ENCODE results near the gene ITGB7. TPM values are rescaled to one million over a fixed set of nuclear protein-coding genes. Genes with fewer than 3 reads are reported as not detected.
A peak's percentile ranks its signal among the peaks of the same experiment; 100 is the strongest.

The ITGB7 gene
- total RNA-seq, 4 donors from 2014 or later: 1.1 to 1.8 (median 1.4) TPM

DNA sequence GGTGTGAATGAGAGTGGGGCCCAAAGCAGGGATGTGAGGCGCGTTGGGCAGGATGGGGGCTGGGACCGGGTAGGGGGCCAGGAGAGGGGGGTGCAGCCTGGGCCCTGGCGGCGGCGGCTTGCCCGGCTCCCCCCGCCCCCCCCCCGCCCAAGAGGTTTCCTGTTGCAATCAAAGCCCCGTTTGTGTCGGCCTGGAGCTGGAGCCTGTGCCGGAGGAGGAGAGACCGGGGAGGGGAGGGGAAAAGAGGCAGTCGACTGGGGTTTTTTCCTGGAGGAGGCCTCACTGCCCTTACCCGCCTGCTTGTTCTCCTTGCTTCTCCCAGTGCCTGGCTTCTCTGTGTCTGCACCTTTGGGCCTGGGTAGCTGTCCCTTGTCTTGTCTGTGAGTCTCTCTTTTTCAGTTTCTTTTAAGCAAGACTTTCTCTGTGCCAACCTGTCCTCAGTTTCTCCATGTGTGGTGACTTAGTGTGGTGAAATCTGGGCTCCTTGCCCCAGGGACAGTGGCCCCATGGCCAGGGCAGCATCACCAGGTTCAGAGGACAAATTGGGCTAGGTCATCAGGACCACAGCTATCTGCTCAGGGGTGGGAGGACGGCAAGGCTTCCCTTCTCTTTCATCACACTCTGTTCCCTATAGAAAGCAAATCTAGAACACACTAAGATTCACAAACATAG lies 16.5 kb upstream of the ITGB7 start:
- no peaks in the 10 kb centered on the region for H3K9me3 ChIP-seq
- H3K4me3 ChIP-seq: peak overlapping the region in 1 of 4 donors; percentile 18
- H3K4me1 ChIP-seq: peaks cover 43 to 82% (median 78%) of the 10 kb centered on the region in 4 donors
- intact Hi-C loops (cut with DNase I): no loop called here
- no peak for DNase-seq (ENCODE audit: extremely low spot score)
- no peak for TF ChIP-seq POLR2A (IDR thresholded peaks at IDR 0.05; ENCODE audit: low read depth)
- TF ChIP-seq POLR2AphosphoS5 (IDR thresholded peaks at IDR 0.05): no peak
- no peak for TF ChIP-seq EP300 (IDR thresholded peaks at IDR 0.05)
- TF ChIP-seq, protein P1, sequence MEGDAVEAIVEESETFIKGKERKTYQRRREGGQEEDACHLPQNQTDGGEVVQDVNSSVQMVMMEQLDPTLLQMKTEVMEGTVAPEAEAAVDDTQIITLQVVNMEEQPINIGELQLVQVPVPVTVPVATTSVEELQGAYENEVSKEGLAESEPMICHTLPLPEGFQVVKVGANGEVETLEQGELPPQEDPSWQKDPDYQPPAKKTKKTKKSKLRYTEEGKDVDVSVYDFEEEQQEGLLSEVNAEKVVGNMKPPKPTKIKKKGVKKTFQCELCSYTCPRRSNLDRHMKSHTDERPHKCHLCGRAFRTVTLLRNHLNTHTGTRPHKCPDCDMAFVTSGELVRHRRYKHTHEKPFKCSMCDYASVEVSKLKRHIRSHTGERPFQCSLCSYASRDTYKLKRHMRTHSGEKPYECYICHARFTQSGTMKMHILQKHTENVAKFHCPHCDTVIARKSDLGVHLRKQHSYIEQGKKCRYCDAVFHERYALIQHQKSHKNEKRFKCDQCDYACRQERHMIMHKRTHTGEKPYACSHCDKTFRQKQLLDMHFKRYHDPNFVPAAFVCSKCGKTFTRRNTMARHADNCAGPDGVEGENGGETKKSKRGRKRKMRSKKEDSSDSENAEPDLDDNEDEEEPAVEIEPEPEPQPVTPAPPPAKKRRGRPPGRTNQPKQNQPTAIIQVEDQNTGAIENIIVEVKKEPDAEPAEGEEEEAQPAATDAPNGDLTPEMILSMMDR (IDR thresholded peaks at IDR 0.05): no peak
- peaks cover 0 to 23% (median 6%) of the 10 kb centered on the region in 4 donors for H3K36me3 ChIP-seq
- H3K27me3 ChIP-seq: no peaks in the 10 kb centered on the region
- WGBS: 15% methylated on average over 16 of the region's 16 CpGs
- peak overlapping the region; percentile 96 to 99 (median 98) for H3K27ac ChIP-seq (replicated peaks in 1 of 4)

DNA sequence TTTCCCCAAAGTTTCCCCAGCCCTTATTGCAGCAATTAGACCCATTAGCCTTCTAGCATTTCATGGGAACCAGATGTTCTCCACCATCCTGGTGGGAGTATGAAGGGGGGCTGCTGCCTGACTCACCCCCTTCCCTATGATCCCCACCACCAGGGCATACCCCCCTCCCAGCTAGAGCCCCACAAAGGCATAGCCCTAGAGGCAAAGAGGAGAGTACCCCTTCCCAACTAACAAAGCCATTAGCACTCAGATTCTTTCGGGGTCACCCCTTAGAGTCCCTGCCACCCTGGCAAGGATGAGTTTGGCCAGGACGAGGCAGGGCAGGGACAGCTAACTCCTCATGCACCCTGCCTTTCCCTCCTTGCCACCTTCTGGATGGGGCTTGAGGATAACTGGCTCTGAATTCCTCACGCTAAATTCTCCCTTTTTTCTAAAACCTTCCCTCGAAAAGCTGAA lies 15.8 kb upstream of the ITGB7 start:
- intact Hi-C loops (cut with DNase I): no loop called here
- WGBS: 38% methylated on average over 4 of the region's 4 CpGs

DNA sequence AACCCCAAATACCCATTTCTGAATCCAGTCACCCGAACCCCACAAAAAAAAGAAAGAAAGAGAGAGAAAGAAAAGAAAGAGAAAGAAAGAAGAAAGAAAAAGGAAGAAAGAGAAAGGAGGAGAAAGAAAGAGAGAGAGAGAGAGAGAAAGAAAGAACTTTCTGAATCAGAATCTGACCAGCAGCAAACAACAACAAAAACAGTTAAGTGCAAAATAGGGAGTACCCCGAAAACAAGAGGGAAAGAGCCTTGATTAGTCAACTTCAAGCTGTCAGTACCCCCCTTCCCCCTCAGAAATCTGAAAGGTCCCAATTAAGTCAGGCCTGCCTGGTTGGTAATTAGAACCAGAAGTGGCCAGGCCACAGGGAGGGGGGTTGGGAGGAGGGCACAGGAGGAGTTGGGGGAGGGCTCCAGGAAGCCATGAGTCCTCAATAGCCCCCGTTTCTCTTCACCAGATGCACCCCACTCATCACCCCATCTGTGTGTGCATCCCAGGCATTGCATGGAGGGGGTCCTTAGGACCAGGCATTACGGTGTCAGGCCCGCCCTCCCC lies 15.2 kb upstream of the ITGB7 start:
- peak overlapping the region; percentile 71 to 84 (median 77) for H3K4me3 ChIP-seq
- peak overlapping the region; percentile 96 to 99 (median 98) for H3K27ac ChIP-seq (replicated peaks in 1 of 4)
- TF ChIP-seq EP300 (IDR thresholded peaks at IDR 0.05) (no peak), POLR2AphosphoS5 (IDR thresholded peaks at IDR 0.05) (no peak), POLR2A (IDR thresholded peaks at IDR 0.05; ENCODE audit: low read depth) (no peak)
- TF ChIP-seq, protein P1 (IDR thresholded peaks at IDR 0.05): no peak
- peaks cover 0 to 10% (median 3%) of the 10 kb centered on the region in 4 donors for H3K36me3 ChIP-seq
- 42% methylated on average over 5 of the region's 5 CpGs for WGBS
- peaks cover 56 to 92% (median 89%) of the 10 kb centered on the region in 4 donors for H3K4me1 ChIP-seq
- no peaks in the 10 kb centered on the region for H3K27me3 ChIP-seq
- intact Hi-C loops (cut with DNase I): no loop called here
- no peak for DNase-seq (ENCODE audit: extremely low spot score)
- H3K9me3 ChIP-seq: no peaks in the 10 kb centered on the region

More for the DNA sequence above, 15.8 kb upstream of the ITGB7 start:
- no peaks in the 10 kb centered on the region for H3K9me3 ChIP-seq
- H3K27ac ChIP-seq (replicated peaks in 1 of 4): peak overlapping the region; percentile 96 to 99 (median 98)
- no peaks in the 10 kb centered on the region for H3K27me3 ChIP-seq
- peaks cover 50 to 89% (median 84%) of the 10 kb centered on the region in 4 donors for H3K4me1 ChIP-seq
- TF ChIP-seq EP300 (IDR thresholded peaks at IDR 0.05): no peak
- TF ChIP-seq POLR2AphosphoS5 (IDR thresholded peaks at IDR 0.05): no peak
- TF ChIP-seq, protein P1 (IDR thresholded peaks at IDR 0.05): no peak
- no peak for TF ChIP-seq POLR2A (IDR thresholded peaks at IDR 0.05; ENCODE audit: low read depth)
- peaks cover 0 to 16% (median 4%) of the 10 kb centered on the region in 4 donors for H3K36me3 ChIP-seq
- DNase-seq (ENCODE audit: extremely low spot score): no peak
- H3K4me3 ChIP-seq: no peak overlapping the region

DNA sequence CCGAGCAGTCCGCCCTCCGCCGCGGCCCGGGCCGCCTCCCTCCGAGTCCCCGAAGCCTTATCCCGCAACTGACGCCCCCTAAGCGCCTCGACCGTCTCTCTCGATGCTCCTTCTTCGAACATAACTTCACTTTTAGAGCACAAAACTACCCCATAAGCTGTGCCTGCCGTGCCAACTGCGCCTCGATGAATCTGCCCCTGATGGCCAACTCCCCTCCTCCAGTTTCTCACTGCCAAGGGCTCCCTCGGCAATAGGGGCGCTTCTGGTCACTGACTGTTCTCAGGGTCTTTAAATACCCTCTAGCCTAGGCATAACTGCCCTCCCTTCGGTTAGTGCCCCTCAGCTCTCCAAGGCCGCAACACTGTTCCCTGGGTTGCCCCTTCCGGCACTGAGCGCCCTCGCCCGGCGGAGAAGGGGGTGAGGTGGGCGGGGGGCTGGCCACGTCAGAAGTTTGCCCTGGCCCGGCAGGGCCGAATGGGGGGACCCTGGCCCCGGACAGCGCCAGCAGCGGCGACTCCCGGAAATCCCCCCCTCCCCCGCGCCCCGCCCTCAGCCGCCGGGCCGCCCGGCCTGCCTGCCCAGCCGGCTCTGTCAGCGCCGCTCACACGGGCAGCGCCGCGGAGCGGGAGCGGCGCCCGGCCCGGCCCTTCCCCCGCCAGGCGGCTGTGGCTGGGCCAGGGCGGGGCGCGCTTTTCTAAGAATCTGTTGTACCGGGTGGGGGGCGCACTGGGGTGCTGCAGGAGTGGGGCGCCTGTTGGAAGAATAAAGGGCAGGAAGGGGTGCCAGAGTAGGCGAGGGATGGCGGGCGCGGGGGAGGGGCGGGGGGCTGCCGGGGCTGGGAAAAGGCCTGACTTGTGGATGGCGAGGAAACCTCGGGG lies 14.4 kb upstream of the ITGB7 start:
- Histone ChIP-seq H3K4me3 (peak overlapping the region; percentile 71 to 84 (median 77)), H3K27ac (replicated peaks in 1 of 4) (peak overlapping the region; percentile 96 to 99 (median 98)), H3K27me3 (no peaks in the 10 kb centered on the region), H3K4me1 (peaks cover 64 to 96% (median 95%) of the 10 kb centered on the region in 4 donors), H3K9me3 (no peaks in the 10 kb centered on the region), H3K36me3 (peaks cover 0 to 2% (median 0%) of the 10 kb centered on the region in 4 donors)
- no peak for TF ChIP-seq POLR2A (IDR thresholded peaks at IDR 0.05; ENCODE audit: low read depth)
- TF ChIP-seq, protein P1 (IDR thresholded peaks at IDR 0.05): peak; percentile 14 to 19 (median 18)
- TF ChIP-seq POLR2AphosphoS5 (IDR thresholded peaks at IDR 0.05): peak; percentile 14 to 74
- WGBS: 2% methylated on average over 33 of the region's 72 CpGs
- no peak for DNase-seq (ENCODE audit: extremely low spot score)
- intact Hi-C loops (cut with DNase I): no loop called here
